BE2C (cell line): Measurements from ENCODE around the gene CHGA.

ENCODE experiments used
- DNase-seq: peaks from one replicate; pipeline ENCODE4 v3.0.0-alpha.2; 2020
- H3K27me3 ChIP-seq: fragments of 250-450 bp; sonication (Bioruptor Pico); 2 replicates; pipeline ENCODE4 v1.5.1; 2020; ENCODE audit warnings: mild to moderate bottlenecking
- H3K36me3 ChIP-seq: fragments of 250-450 bp; sonication (Bioruptor Pico); 2 replicates; pipeline ENCODE4 v1.5.1; 2020; ENCODE audit warnings: mild to moderate bottlenecking
- H3K4me1 ChIP-seq: fragments of 250-450 bp; sonication (Bioruptor Pico); 2 replicates; pipeline ENCODE4 v1.5.1; 2020
- H3K4me3 ChIP-seq: 2 replicates; pipeline ENCODE4 v1.5.1; 2011; ENCODE audit warnings: low read depth, low read length
- H3K9me3 ChIP-seq: fragments of 250-450 bp; sonication (Bioruptor Pico); 2 replicates; pipeline ENCODE4 v1.5.1; 2020
- TF ChIP-seq, protein P1 (sequence below): IDR thresholded peaks from 2 replicates; pipeline ENCODE4 v1.5.1; 2012; ENCODE audit warnings: mild to moderate bottlenecking, low read depth, low read length

CHGA gene

GRCh38 chr14:92883066-92883465 lies 39.9 kb upstream of the CHGA start:
- TF ChIP-seq, protein P1, sequence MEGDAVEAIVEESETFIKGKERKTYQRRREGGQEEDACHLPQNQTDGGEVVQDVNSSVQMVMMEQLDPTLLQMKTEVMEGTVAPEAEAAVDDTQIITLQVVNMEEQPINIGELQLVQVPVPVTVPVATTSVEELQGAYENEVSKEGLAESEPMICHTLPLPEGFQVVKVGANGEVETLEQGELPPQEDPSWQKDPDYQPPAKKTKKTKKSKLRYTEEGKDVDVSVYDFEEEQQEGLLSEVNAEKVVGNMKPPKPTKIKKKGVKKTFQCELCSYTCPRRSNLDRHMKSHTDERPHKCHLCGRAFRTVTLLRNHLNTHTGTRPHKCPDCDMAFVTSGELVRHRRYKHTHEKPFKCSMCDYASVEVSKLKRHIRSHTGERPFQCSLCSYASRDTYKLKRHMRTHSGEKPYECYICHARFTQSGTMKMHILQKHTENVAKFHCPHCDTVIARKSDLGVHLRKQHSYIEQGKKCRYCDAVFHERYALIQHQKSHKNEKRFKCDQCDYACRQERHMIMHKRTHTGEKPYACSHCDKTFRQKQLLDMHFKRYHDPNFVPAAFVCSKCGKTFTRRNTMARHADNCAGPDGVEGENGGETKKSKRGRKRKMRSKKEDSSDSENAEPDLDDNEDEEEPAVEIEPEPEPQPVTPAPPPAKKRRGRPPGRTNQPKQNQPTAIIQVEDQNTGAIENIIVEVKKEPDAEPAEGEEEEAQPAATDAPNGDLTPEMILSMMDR = no peak
- Histone ChIP-seq H3K4me1 (peaks cover 50% of the 10 kb centered on the region), H3K36me3 (no peaks in the 10 kb centered on the region), H3K27me3 (no peaks in the 10 kb centered on the region), H3K9me3 (no peaks in the 10 kb centered on the region), H3K4me3 (no peak overlapping the region)
- no peak for DNase-seq

DNA sequence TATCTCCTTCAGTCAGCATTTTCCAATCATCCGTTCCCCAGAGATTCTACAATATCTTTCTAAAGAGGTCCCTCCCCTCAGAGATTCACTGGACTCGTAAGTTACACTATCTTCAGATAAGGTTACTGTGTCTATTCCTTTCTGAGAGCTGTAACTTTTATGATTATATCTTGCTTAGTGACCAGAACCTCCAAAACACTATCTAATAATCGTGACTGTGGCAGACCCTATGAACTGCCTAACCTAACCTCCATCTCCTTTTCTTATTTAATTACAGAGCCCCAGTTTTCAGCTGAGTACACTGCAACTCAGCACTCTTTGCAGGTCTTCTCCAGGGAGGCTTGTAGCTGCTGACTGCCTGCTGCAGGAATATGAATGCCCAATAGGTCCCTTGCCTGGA lies 38.5 kb upstream of the CHGA start:
- no peaks in the 10 kb centered on the region for H3K27me3 ChIP-seq
- H3K4me1 ChIP-seq = peaks cover 50% of the 10 kb centered on the region
- H3K9me3 ChIP-seq = no peaks in the 10 kb centered on the region
- no peaks in the 10 kb centered on the region for H3K36me3 ChIP-seq
- TF ChIP-seq, protein P1 = no peak
- no peak overlapping the region for H3K4me3 ChIP-seq
- DNase-seq = no peak

- peak; percentile 73 for DNase-seq
- Histone ChIP-seq H3K36me3 (no peaks in the 10 kb centered on the region), H3K4me1 (peaks cover 40% of the 10 kb centered on the region), H3K4me3 (peak overlapping the region; percentile 30; the same call in 1 of the 2 replicates), H3K27me3 (no peaks in the 10 kb centered on the region), H3K9me3 (no peaks in the 10 kb centered on the region)
- TF ChIP-seq, protein P1 = peak; percentile 38
These were observed 37.5 kb upstream of the CHGA start for GRCh38 chr14:92885279-92886061.

DNA sequence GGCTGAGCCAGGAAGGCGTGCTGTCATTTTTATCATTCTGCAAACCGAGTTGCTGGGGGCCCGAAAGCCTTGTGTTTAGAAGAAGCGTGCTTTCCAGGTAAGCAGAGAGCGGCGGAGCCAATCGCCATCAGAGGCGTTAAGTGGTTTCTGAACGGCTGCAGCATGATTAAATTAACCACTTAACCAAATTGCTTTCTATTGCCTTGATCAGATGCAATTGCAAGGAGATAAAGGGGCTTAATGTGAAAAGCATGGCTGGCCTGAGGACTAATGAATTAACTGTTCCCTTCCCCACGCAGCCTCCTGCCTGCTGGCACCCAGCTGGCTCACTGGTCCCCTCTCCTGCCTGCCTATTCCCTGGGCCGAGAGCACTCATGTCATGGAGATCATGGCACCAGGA lies 36.6 kb upstream of the CHGA start:
- TF ChIP-seq, protein P1 = 0 out of 2 replicates have a peak, but pooled peaks have one; percentile 3
- DNase-seq = peak; percentile 86

GRCh38 chr14:92887157-92887556 lies 35.8 kb upstream of the CHGA start:
- H3K4me1 ChIP-seq = peaks cover 37% of the 10 kb centered on the region
- no peak for DNase-seq
- H3K4me3 ChIP-seq = no peak overlapping the region; the same call in 1 of the 2 replicates
- H3K27me3 ChIP-seq = no peaks in the 10 kb centered on the region
- TF ChIP-seq, protein P1 = no peak
- no peaks in the 10 kb centered on the region for H3K36me3 ChIP-seq
- no peaks in the 10 kb centered on the region for H3K9me3 ChIP-seq

More for the DNA sequence above, 36.6 kb upstream of the CHGA start:
- no peaks in the 10 kb centered on the region for H3K9me3 ChIP-seq
- H3K4me3 ChIP-seq = peak overlapping the region; percentile 30
- H3K27me3 ChIP-seq = no peaks in the 10 kb centered on the region
- H3K4me1 ChIP-seq = peaks cover 38% of the 10 kb centered on the region
- H3K36me3 ChIP-seq = no peaks in the 10 kb centered on the region

DNA sequence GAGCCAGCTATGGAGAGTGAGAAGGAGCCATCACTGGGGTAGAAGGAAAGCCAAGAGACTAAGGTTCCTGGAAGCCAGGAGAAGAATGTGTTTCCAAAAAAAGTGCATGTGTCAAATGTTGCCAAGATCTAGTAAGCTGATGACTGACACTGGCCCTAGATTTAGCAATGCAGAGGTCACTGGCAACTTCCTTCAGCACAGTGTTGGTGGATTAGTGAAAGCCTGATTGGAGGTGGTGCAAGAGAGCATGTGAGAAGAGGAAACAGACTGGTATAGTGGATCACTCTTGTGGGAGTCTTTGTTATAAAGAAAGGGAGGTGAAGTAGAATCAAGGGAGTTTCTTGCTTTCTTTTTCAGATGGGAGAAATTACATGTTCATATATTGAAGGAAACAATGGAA lies 34.1 kb upstream of the CHGA start:
- H3K4me1 ChIP-seq = peaks cover 37% of the 10 kb centered on the region
- no peaks in the 10 kb centered on the region for H3K27me3 ChIP-seq
- H3K4me3 ChIP-seq = no peak overlapping the region
- no peaks in the 10 kb centered on the region for H3K36me3 ChIP-seq
- H3K9me3 ChIP-seq = no peaks in the 10 kb centered on the region; the same call in none of the 2 replicates
- TF ChIP-seq, protein P1 = no peak
- DNase-seq = no peak
